ENCODE results near the gene SACS.
A peak's percentile ranks its signal among the peaks of the same experiment; 100 is the strongest.
"Not testable (repeated sequence)": the region's sequence is repeated elsewhere in the genome, so short reads cannot be mapped to it uniquely, and the experiment has no call there.

The SACS gene

GRCh38 chr13:23357349-23357748 lies 76.2 kb downstream of the SACS start:
- DNase-seq (ENCODE audit: low read depth in 2 of 2) = no peak

GRCh38 chr13:23356368-23356767 lies 77.1 kb downstream of the SACS start:
- DNase-seq (ENCODE audit: low read depth in 2 of 2) = no peak

GRCh38 chr13:23354520-23354919 lies 79.0 kb downstream of the SACS start:
- no peak for DNase-seq (ENCODE audit: low read depth in 2 of 2)

GRCh38 chr13:23352161-23352560 lies 81.3 kb downstream of the SACS start:
- DNase-seq (ENCODE audit: low read depth in 2 of 2) = no peak

GRCh38 chr13:23350009-23350408 lies 83.5 kb downstream of the SACS start:
- no peak for DNase-seq (ENCODE audit: low read depth in 2 of 2)

GRCh38 chr13:23349161-23349897 lies 84.2 kb downstream of the SACS start:
- peak; percentile 64 to 65 for DNase-seq (ENCODE audit: low read depth in 2 of 2)

- no peak for DNase-seq (ENCODE audit: low read depth in 2 of 2)
These were observed 85.0 kb downstream of the SACS start for GRCh38 chr13:23348262-23349127.

GRCh38 chr13:23347601-23348000 lies 85.9 kb downstream of the SACS start:
- no peak for DNase-seq (ENCODE audit: low read depth in 2 of 2)

- DNase-seq (ENCODE audit: low read depth in 2 of 2) = no peak
These were observed 88.4 kb downstream of the SACS start for GRCh38 chr13:23344931-23345595.

- no peak for DNase-seq (ENCODE audit: low read depth in 2 of 2)
These were observed 94.3 kb downstream of the SACS start for GRCh38 chr13:23339225-23339624.

GRCh38 chr13:23330356-23330755 lies 103.1 kb downstream of the SACS start:
- DNase-seq (ENCODE audit: low read depth in 2 of 2) = no peak

- no peak for DNase-seq (ENCODE audit: low read depth in 2 of 2)
These were observed 108.3 kb downstream of the SACS start for GRCh38 chr13:23325191-23325590.

- DNase-seq (ENCODE audit: low read depth in 2 of 2) = no peak
These were observed 109.4 kb downstream of the SACS start for GRCh38 chr13:23323946-23324709.

GRCh38 chr13:23322353-23323336 lies 110.9 kb downstream of the SACS start:
- DNase-seq (ENCODE audit: low read depth in 2 of 2) = no peak

- DNase-seq (ENCODE audit: low read depth in 2 of 2) = peak; percentile 80 to 82
These were observed 111.8 kb downstream of the SACS start for GRCh38 chr13:23321535-23322241.

- no peak for DNase-seq (ENCODE audit: low read depth in 2 of 2)
These were observed 112.5 kb downstream of the SACS start for GRCh38 chr13:23320926-23321534.

- no peak for DNase-seq (ENCODE audit: low read depth in 2 of 2)
These were observed 113.6 kb downstream of the SACS start for GRCh38 chr13:23319883-23320224.

GRCh38 chr13:23314837-23315236 lies 118.7 kb downstream of the SACS start:
- DNase-seq (ENCODE audit: low read depth in 2 of 2) = not testable (repeated sequence)

- DNase-seq (ENCODE audit: low read depth in 2 of 2) = no peak
These were observed 140.9 kb downstream of the SACS start for GRCh38 chr13:23292586-23292985.

Measured in fibroblast of skin of left quadriceps (primary cell).